HG02973 (cell line): ENCODE measurements around the gene BMPER.

ENCODE experiments used
- ATAC-seq: cut with Tn5 transposase; IDR thresholded peaks from one replicate; pipeline ENCODE4 v1.9.1; 2021; ENCODE audit warnings: moderate library complexity; ENCODE audit not compliant: unreplicated experiment

Gene BMPER

DNA sequence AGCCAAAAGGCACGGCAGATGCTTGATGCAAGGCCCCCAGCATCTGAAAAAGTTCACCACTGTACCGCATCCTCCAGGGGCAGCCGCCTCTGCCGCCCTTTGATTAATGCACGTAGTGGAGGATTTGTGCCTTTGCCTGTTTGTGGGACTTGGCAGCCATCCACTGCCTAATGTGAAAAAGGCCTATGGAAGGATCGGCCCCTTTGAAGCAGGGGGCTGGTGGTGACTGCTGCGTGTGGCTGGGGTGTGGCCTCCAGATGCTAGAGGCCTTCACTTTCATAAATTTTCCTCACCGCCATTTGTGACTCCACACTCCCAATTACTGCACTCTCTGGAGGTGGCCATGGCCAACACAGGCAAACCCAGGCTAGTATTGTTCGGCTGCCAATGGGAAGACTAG lies 226.0 kb downstream of the BMPER start:
- no peak for ATAC-seq

DNA sequence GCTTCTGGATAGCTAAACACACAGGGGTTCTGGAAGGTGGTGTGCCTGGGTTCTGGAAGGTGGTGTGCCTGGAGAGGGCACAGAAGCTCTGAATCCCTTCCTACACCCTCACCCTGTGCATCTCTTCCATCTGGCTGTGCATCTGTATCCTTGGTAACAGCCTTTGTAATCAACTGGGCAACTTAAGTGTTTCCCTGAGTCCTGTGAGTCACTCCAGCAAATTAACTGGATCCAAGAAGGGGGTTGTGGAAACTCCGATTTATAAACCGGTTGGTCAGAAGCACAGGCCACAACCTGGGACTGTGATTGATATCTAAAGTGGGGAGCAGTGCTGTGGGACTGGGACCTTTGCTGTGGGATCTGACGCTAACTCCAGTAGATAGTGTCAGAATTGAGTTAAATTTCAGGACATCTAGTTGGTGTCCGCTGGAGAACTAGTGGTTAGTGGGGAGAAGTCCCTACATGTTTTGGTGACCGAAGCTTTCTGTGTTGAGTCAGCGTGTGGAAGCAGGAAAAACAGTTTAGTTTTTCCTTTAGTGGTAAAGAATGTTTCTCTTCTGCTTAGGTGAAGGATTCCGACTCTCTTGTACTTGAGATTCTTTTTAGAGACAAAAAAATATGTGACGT lies 228.1 kb downstream of the BMPER start:
- no peak for ATAC-seq

DNA sequence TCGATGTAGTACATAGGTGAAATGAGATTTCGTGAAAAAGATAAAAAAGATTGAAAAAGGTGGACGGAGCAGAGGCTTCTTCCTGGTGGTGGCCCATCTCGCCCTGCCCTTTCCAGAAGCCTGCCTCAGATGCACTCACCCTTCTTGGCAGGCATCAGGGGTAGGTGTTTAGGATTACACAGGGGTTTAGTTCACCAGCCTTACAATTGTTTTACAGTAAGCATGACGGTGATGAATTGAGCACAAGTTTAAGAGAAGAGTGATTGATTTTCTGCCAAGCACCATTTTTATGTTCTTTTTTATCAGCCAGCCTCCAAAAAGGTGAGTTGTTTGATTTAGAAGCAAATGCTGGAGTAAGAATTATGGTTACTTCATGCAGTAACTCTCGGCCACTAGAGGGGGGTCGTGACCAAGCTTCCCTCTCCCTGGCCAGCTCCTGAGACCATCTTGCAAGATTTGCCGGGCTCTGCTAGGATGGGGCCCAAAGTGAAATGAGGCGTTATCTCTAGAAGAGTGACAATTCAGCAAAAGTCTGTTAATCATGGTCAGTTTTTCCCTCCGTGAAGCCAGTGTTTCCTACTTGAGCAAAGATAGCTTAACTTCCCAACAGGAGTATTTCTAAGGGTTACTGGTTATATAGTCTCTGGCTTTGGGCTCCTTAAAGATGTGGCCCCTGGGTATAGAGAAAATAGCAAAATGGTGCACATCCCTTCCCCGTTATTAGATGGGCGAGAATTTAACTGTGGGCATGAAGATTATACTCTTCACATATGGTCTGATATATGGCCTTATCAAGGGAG lies 228.8 kb downstream of the BMPER start:
- no peak for ATAC-seq

- ATAC-seq, result no peak
Observed at GRCh38 chr7:34135924-34136323, 230.6 kb downstream of the BMPER start.

DNA sequence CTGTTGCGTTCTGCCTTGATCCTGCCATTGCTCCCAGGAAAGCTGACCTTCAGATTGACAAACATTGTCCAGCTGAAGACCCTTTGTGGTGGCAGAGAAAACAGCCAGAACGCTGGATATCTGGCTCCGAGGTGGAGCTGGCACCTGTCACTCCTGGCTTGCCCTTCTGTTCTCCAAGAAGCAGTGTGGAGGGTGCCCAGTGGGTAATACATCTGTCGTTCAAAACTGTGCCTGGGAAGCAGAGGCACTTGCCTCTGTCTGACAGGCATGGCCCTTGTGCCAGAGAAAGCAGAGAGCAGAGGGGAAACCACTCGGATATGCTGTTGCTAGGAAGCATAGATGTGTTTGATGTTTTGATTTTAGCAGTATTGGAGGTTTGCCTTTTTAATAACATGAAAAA lies 231.4 kb downstream of the BMPER start:
- no peak for ATAC-seq

- ATAC-seq, result no peak
Observed at GRCh38 chr7:34137176-34137575, 231.8 kb downstream of the BMPER start.

DNA sequence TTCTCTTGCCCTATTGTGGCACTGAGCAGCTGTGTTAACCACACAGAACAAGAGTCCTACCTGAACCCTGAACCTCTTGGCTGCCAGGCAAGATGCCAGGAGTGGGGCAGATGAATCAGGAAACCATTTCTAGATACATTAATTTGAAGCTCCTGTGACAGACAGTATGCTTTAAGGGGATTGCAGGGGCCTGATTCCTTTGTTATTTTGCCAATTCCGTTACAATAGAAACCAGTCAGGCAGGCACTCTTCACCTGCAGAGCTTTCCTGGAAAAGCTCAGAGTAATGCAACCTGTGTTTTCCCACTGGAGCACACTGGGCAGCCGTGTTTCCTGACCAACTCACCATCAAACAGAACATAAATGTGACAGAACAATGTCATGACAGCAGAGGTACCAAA lies 233.1 kb downstream of the BMPER start:
- no peak for ATAC-seq

- ATAC-seq, result no peak
Observed at GRCh38 chr7:34139086-34139485, 233.7 kb downstream of the BMPER start.

DNA sequence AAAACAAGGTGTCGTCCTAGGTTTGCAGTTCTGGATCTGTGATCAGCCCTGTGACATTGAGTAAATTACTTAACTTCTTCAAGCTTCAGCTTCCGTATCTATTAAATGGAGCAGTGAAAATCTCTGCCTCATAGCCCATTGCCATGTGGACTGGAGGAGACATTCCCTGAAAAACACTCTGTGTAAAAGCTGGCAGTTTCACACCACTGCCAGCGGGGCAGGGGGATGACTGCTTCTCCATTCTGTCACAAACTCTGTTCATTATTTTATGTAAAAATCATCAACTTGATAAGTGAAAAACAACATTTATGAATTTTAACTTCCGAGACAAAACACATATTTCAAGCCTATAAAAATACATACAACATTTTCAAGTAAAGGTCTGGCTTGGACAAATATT lies 234.7 kb downstream of the BMPER start:
- ATAC-seq, result no peak

DNA sequence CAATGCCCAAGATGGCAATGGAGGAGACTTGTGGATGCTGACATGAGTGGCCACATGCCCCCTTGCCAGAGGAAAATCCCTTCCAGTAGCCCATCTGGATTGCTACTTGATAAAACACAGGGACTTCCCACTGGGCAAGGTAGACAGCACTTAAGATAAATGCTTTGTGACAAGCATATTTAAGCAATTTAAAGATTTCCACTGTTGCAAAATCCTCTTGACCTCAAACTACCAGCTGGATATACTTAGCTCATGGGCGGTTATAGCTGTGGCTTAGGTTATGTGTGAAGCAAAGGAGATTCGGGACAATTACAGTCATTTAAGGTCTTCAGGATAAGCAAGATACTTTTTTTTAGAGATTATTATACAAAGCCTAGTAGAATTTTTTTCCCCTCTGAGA lies 238.1 kb downstream of the BMPER start:
- no peak for ATAC-seq

DNA sequence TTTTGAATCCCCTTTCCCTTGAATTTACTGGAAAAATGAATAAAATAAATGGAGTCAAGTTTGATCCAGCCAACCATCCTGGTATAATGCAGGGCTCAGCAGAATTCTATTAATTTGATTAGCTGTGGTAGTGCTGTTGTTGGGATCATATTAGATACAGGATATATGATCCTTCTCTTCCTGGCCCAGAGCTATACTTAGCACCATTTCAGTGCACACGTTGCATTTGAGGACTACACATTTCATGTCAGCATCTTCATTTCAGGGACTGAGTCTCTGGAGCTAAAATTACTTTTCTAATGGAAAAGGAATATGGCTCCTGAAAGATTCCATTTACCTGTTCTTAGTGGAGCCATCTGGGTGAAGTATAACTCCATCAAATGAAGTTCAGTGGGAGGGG lies 240.3 kb downstream of the BMPER start:
- ATAC-seq, result no peak

DNA sequence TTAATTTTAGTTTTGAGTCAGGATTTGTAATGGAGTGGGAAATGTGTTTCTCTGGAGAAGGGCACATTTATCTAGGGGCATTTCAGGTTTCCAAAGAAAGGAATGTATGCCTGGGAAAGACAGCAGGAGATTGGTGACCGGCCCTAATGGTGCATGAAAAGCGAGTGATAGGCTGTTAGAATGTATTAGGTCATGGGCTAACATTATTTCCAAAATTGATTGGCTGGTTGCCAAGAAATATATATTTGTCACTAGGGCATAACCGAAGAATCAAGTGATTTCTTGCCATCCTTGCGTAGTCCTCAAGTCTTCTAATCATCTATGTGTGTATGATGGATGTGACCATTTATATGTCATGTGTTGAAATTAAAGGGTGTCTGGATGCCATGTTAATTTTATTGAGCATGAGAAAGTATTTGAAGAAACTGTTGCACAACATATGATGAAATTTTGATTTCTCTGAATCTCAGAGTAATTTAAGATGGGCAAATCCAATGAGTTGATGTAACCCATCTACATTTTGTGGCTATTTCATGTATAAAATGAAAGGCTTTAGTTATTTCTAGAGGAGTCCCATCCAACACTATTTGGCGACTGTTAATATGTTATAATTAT lies 248.4 kb downstream of the BMPER start:
- no peak for ATAC-seq

- no peak for ATAC-seq
Observed at GRCh38 chr7:34155220-34155908, 250.0 kb downstream of the BMPER start.

- ATAC-seq, result no peak
Observed at GRCh38 chr7:34156336-34156735, 251.0 kb downstream of the BMPER start.

- no peak for ATAC-seq
Observed at GRCh38 chr7:34157137-34157536, 251.8 kb downstream of the BMPER start.

- no peak for ATAC-seq
Observed at GRCh38 chr7:34158368-34159153, 253.2 kb downstream of the BMPER start.

GRCh38 chr7:34160261-34160752 lies 255.0 kb downstream of the BMPER start:
- no peak for ATAC-seq

- no peak for ATAC-seq
Observed at GRCh38 chr7:34162027-34162565, 256.8 kb downstream of the BMPER start.

DNA sequence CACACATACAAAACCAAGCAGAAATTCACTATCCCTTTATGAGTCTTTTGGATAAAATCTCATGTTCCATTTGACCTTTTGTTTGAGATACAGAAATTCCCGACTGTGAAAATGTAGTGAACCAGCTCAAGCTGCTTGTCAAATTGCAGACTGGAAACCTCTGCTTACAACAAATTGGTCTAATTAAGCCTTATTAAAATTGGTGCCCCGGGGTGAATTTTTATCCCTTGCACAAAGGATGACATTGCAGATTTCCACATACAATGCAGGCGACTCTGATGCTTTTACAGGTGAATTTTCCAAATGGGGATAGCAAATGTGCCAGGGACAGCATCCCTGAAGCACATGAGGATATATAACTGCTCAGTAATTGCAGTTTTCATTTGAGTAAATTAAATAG lies 257.3 kb downstream of the BMPER start:
- ATAC-seq, result no peak

DNA sequence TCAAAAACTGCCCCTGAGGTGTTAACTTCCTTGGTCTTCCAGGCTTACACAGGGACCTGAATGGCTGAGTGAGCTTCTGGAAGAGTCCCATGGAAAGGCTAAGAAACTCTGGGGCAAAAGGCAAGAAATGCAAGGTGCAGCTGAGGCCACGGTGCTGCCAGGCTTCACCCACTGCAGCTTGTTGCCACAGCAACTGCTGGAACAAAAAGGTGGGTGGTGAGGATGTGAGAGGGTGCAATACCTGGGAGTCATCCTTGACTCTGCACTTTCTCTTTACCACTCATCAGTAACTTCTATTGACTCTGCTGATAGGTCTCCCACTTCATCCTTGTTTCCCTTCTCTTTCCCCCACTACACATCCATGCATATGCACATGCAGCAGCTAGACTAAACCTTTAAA lies 258.6 kb downstream of the BMPER start:
- ATAC-seq, result no peak
